Thoracic aorta (tissue), 2 donors: ENCODE data around the gene BCAT1. TPM values are rescaled to one million over a fixed set of nuclear protein-coding genes. Genes with fewer than 3 reads are reported as not detected.

Experiments
- ATAC-seq: fragments of 150-250 bp; one replicate; pipeline ENCODE4 v1.8.0; 2017; ENCODE audit warnings: low read depth; ENCODE audit not compliant: insufficient number of reproducible peaks, low FRiP score
- DNase-seq: peaks from one replicate; pipeline ENCODE4 v3.0.0-alpha.2; 2020; ENCODE audit warnings: low spot score
- H3K27ac ChIP-seq, 2 donors: fragments of 200-600 bp; sonication (generic); 1 replicate in 1 of 2; 2 replicates in 1 of 2; pipeline ENCODE4 v1.5.1; 2016; ENCODE audit warnings: mild to moderate bottlenecking in 2 of 2, moderate library complexity in 2 of 2
- H3K27me3 ChIP-seq: fragments of 200-600 bp; sonication (generic); replicated peaks from 2 replicates; pipeline ENCODE4 v1.6.0; 2016; ENCODE audit warnings: mild to moderate bottlenecking; ENCODE audit not compliant: insufficient read depth
- H3K36me3 ChIP-seq: fragments of 200-600 bp; sonication (generic); one replicate; pipeline ENCODE4 v1.5.1; 2016
- H3K4me1 ChIP-seq, 2 donors: fragments of 200-600 bp; sonication (generic); 1 replicate in 1 of 2; 2 replicates in 1 of 2; pipeline versions ENCODE4 v1.5.1 to v1.6.0; 2016; ENCODE audit warnings: low read depth in 2 of 2, mild to moderate bottlenecking in 1 of 2; ENCODE audit not compliant: control insufficient read depth in 1 of 2
- H3K4me3 ChIP-seq: fragments of 200-600 bp; sonication (generic); 2 replicates; pipeline ENCODE4 v1.5.1; 2016; ENCODE audit warnings: mild to moderate bottlenecking
- H3K9me3 ChIP-seq: fragments of 200-600 bp; sonication (generic); 2 replicates; pipeline ENCODE4 v1.5.1; 2016
- CTCF ChIP-seq: fragments of 200-600 bp; sonication (generic); IDR thresholded peaks from one replicate; pipeline ENCODE4 v1.5.1; 2019; ENCODE audit warnings: antibody characterized with exemption
- total RNA-seq, 2 donors: library from RNA; depleted of rRNA; stranded (reverse); fragments of >200 nt; gene quantifications; one replicate each; pipeline versions ENCODE4 v1.1.0 to v1.2.3, GENCODE V29; 2016

The BCAT1 gene
- total RNA-seq, 2 donors from 2014 or later, result 24.9 to 28.6 TPM

- no peak overlapping the region for H3K27ac ChIP-seq
- ATAC-seq, result no peak
- no peaks in the 10 kb centered on the region for H3K4me1 ChIP-seq
- no peak overlapping the region for H3K4me3 ChIP-seq
- no peaks in the 10 kb centered on the region for H3K36me3 ChIP-seq
- TF ChIP-seq CTCF, result no peak
- DNase-seq, result no peak
- H3K27me3 ChIP-seq, result no peaks in the 10 kb centered on the region
- H3K9me3 ChIP-seq, result no peaks in the 10 kb centered on the region
Measured at GRCh38 chr12:24845615-24846014, 103.3 kb downstream of the BCAT1 start.

- Histone ChIP-seq H3K36me3 (no peaks in the 10 kb centered on the region), H3K4me3 (no peak overlapping the region), H3K4me1 (peaks cover under 1 to 15% of the 10 kb centered on the region in 2 donors), H3K9me3 (no peaks in the 10 kb centered on the region), H3K27me3 (no peaks in the 10 kb centered on the region), H3K27ac (no peak overlapping the region)
- DNase-seq (no peak), ATAC-seq (no peak)
- TF ChIP-seq CTCF, result no peak
Measured at GRCh38 chr12:24840046-24840800, 108.7 kb downstream of the BCAT1 start.

GRCh38 chr12:24839268-24839791, 109.6 kb downstream of the BCAT1 start:
- Histone ChIP-seq H3K9me3 (no peaks in the 10 kb centered on the region), H3K27me3 (no peaks in the 10 kb centered on the region), H3K4me3 (no peak overlapping the region), H3K27ac (no peak overlapping the region), H3K4me1 (peaks cover 7 to 23% of the 10 kb centered on the region in 2 donors), H3K36me3 (no peaks in the 10 kb centered on the region)
- DNase-seq (no peak), ATAC-seq (no peak)
- TF ChIP-seq CTCF, result no peak

- Histone ChIP-seq H3K27me3 (no peaks in the 10 kb centered on the region), H3K4me3 (no peak overlapping the region), H3K27ac (no peak overlapping the region), H3K4me1 (peaks cover 7 to 23% of the 10 kb centered on the region in 2 donors), H3K9me3 (no peaks in the 10 kb centered on the region), H3K36me3 (no peaks in the 10 kb centered on the region)
- ATAC-seq (no peak), DNase-seq (no peak)
- TF ChIP-seq CTCF, result no peak
Measured at GRCh38 chr12:24838531-24838950, 110.4 kb downstream of the BCAT1 start.

GRCh38 chr12:24835377-24835776, 113.5 kb downstream of the BCAT1 start:
- no peak for TF ChIP-seq CTCF
- peaks cover 7 to 23% of the 10 kb centered on the region in 2 donors for H3K4me1 ChIP-seq
- peak overlapping the region in 1 of 2 donors; percentile 8 for H3K27ac ChIP-seq
- H3K9me3 ChIP-seq, result no peaks in the 10 kb centered on the region
- no peak overlapping the region for H3K4me3 ChIP-seq
- no peaks in the 10 kb centered on the region for H3K27me3 ChIP-seq
- ATAC-seq, result no peak
- H3K36me3 ChIP-seq, result no peaks in the 10 kb centered on the region
- DNase-seq, result no peak
